SJCRH30 (cell line): ENCODE results near the gene FOSL2. TPM values are rescaled to one million over a fixed set of nuclear protein-coding genes. Genes with fewer than 3 reads are reported as not detected.
A peak's percentile ranks its signal among the peaks of the same experiment; 100 is the strongest.

ENCODE experiments used
- DNase-seq, 2 experiments: peaks; one replicate each; pipeline ENCODE4 v3.0.0-alpha.2; 2015 to 2020
- H3K27ac ChIP-seq: fragments of 250-450 bp; sonication (Bioruptor Pico); 2 replicates; pipeline ENCODE4 v1.5.1; 2020; ENCODE audit warnings: mild to moderate bottlenecking, moderate library complexity
- H3K27me3 ChIP-seq: fragments of 250-450 bp; sonication (Bioruptor Pico); 2 replicates; pipeline ENCODE4 v1.5.1; 2020; ENCODE audit warnings: mild to moderate bottlenecking, moderate library complexity
- H3K36me3 ChIP-seq: fragments of 250-450 bp; sonication (Bioruptor Pico); 2 replicates; pipeline ENCODE4 v1.5.1; 2020; ENCODE audit warnings: mild to moderate bottlenecking, moderate library complexity
- H3K4me1 ChIP-seq: fragments of 250-450 bp; sonication (Bioruptor Pico); 2 replicates; pipeline ENCODE4 v1.5.1; 2020; ENCODE audit warnings: mild to moderate bottlenecking, moderate library complexity
- H3K4me3 ChIP-seq: fragments of 250-450 bp; sonication (Bioruptor Pico); 2 replicates; pipeline ENCODE4 v1.5.1; 2020; ENCODE audit warnings: mild to moderate bottlenecking, moderate library complexity
- H3K9me3 ChIP-seq: fragments of 250-450 bp; sonication (Bioruptor Pico); replicated peaks from 2 replicates; pipeline ENCODE4 v1.5.1; 2020; ENCODE audit warnings: mild to moderate bottlenecking, moderate library complexity
- total RNA-seq: library from RNA; depleted of rRNA; stranded (reverse); fragments of >200 nt; shearing (Covaris generic); gene quantifications from 2 replicates; pipeline ENCODE4 v1.2.3, GENCODE V29; 2014

FOSL2 gene
- total RNA-seq, 1 experiment from 2014 or later: 30.7 TPM

GRCh38 chr2:28375742-28376631 lies 16.7 kb upstream of the FOSL2 start:
- peaks cover 9% of the 10 kb centered on the region; the same call in 1 of the 2 replicates for H3K9me3 ChIP-seq
- H3K4me1 ChIP-seq: peaks cover 22% of the 10 kb centered on the region
- H3K27ac ChIP-seq: no peak overlapping the region
- H3K4me3 ChIP-seq: no peak overlapping the region
- DNase-seq: no peak
- H3K27me3 ChIP-seq: no peaks in the 10 kb centered on the region
- no peaks in the 10 kb centered on the region for H3K36me3 ChIP-seq

GRCh38 chr2:28377195-28377816 lies 15.4 kb upstream of the FOSL2 start:
- Histone ChIP-seq H3K27ac (no peak overlapping the region), H3K27me3 (no peaks in the 10 kb centered on the region), H3K9me3 (peaks cover under 1% of the 10 kb centered on the region; the same call in 1 of the 2 replicates), H3K4me1 (peaks cover 19% of the 10 kb centered on the region), H3K36me3 (no peaks in the 10 kb centered on the region), H3K4me3 (no peak overlapping the region)
- no peak for DNase-seq

GRCh38 chr2:28377984-28378678 lies 14.5 kb upstream of the FOSL2 start:
- Histone ChIP-seq H3K36me3 (no peaks in the 10 kb centered on the region), H3K4me1 (peaks cover 19% of the 10 kb centered on the region), H3K27ac (peak overlapping the region; percentile 71), H3K4me3 (peak overlapping the region; percentile 49), H3K27me3 (no peaks in the 10 kb centered on the region), H3K9me3 (no peaks in the 10 kb centered on the region)
- DNase-seq: peak; percentile 97 to 98

- no peaks in the 10 kb centered on the region for H3K9me3 ChIP-seq
- H3K4me3 ChIP-seq: peak overlapping the region; percentile 49
- H3K4me1 ChIP-seq: peaks cover 19% of the 10 kb centered on the region
- no peak for DNase-seq
- H3K27me3 ChIP-seq: no peaks in the 10 kb centered on the region
- H3K27ac ChIP-seq: peak overlapping the region; percentile 71
- H3K36me3 ChIP-seq: no peaks in the 10 kb centered on the region
Measured at GRCh38 chr2:28378679-28379584, 13.7 kb upstream of the FOSL2 start.

GRCh38 chr2:28380219-28380618 lies 12.4 kb upstream of the FOSL2 start:
- H3K4me3 ChIP-seq: no peak overlapping the region
- H3K4me1 ChIP-seq: peaks cover 19% of the 10 kb centered on the region
- H3K27me3 ChIP-seq: no peaks in the 10 kb centered on the region
- no peaks in the 10 kb centered on the region for H3K9me3 ChIP-seq
- H3K36me3 ChIP-seq: no peaks in the 10 kb centered on the region
- H3K27ac ChIP-seq: no peak overlapping the region
- no peak for DNase-seq

- Histone ChIP-seq H3K27ac (no peak overlapping the region), H3K9me3 (no peaks in the 10 kb centered on the region), H3K36me3 (no peaks in the 10 kb centered on the region), H3K27me3 (no peaks in the 10 kb centered on the region), H3K4me3 (no peak overlapping the region), H3K4me1 (peaks cover 19% of the 10 kb centered on the region)
- DNase-seq: no peak
Measured at GRCh38 chr2:28381225-28382180, 11.2 kb upstream of the FOSL2 start.

GRCh38 chr2:28382755-28383154 lies 9.9 kb upstream of the FOSL2 start:
- no peak for DNase-seq
- Histone ChIP-seq H3K4me3 (no peak overlapping the region), H3K36me3 (no peaks in the 10 kb centered on the region), H3K27me3 (no peaks in the 10 kb centered on the region), H3K4me1 (peaks cover 21% of the 10 kb centered on the region), H3K27ac (no peak overlapping the region), H3K9me3 (no peaks in the 10 kb centered on the region)

GRCh38 chr2:28387082-28387960 lies 5.3 kb upstream of the FOSL2 start:
- DNase-seq: no peak
- no peaks in the 10 kb centered on the region for H3K9me3 ChIP-seq
- no peak overlapping the region for H3K4me3 ChIP-seq
- no peaks in the 10 kb centered on the region for H3K27me3 ChIP-seq
- no peaks in the 10 kb centered on the region for H3K36me3 ChIP-seq
- H3K27ac ChIP-seq: no peak overlapping the region
- H3K4me1 ChIP-seq: peaks cover 5% of the 10 kb centered on the region; the same call in 1 of the 2 replicates

GRCh38 chr2:28389399-28390240 lies 3.0 kb upstream of the FOSL2 start:
- H3K36me3 ChIP-seq: no peaks in the 10 kb centered on the region
- peak overlapping the region; percentile 75 for H3K4me3 ChIP-seq
- H3K9me3 ChIP-seq: no peaks in the 10 kb centered on the region
- H3K27ac ChIP-seq: peak overlapping the region; percentile 87
- no peaks in the 10 kb centered on the region for H3K27me3 ChIP-seq
- no peak for DNase-seq
- peaks cover 5% of the 10 kb centered on the region; the same call in 1 of the 2 replicates for H3K4me1 ChIP-seq

- Histone ChIP-seq H3K27ac (peak overlapping the region; percentile 87), H3K27me3 (no peaks in the 10 kb centered on the region), H3K9me3 (no peaks in the 10 kb centered on the region), H3K4me1 (peaks cover 5% of the 10 kb centered on the region; the same call in 1 of the 2 replicates), H3K4me3 (peak overlapping the region; percentile 75), H3K36me3 (no peaks in the 10 kb centered on the region)
- DNase-seq: peak; percentile 79 to 84
Measured at GRCh38 chr2:28390241-28390745, 2.4 kb upstream of the FOSL2 start.

GRCh38 chr2:28390746-28391563 lies 1.7 kb upstream of the FOSL2 start:
- peaks cover 5% of the 10 kb centered on the region; the same call in 1 of the 2 replicates for H3K4me1 ChIP-seq
- peak overlapping the region; percentile 75 for H3K4me3 ChIP-seq
- peak; percentile 70 to 77 for DNase-seq
- no peaks in the 10 kb centered on the region for H3K9me3 ChIP-seq
- peak overlapping the region; percentile 87 for H3K27ac ChIP-seq
- no peaks in the 10 kb centered on the region for H3K36me3 ChIP-seq
- H3K27me3 ChIP-seq: no peaks in the 10 kb centered on the region
